NCI-H2081 (cell line): ENCODE measurements around the gene ITPK1.
"Not testable (repeated sequence)": the region's sequence is repeated elsewhere in the genome, so short reads cannot be mapped to it uniquely, and the experiment has no call there.

Experiments
- DNase-seq, 2 experiments: peaks; one replicate each; lab custom pipeline; 2025; lab: John Stamatoyannopoulos, UW

ITPK1 gene

DNA sequence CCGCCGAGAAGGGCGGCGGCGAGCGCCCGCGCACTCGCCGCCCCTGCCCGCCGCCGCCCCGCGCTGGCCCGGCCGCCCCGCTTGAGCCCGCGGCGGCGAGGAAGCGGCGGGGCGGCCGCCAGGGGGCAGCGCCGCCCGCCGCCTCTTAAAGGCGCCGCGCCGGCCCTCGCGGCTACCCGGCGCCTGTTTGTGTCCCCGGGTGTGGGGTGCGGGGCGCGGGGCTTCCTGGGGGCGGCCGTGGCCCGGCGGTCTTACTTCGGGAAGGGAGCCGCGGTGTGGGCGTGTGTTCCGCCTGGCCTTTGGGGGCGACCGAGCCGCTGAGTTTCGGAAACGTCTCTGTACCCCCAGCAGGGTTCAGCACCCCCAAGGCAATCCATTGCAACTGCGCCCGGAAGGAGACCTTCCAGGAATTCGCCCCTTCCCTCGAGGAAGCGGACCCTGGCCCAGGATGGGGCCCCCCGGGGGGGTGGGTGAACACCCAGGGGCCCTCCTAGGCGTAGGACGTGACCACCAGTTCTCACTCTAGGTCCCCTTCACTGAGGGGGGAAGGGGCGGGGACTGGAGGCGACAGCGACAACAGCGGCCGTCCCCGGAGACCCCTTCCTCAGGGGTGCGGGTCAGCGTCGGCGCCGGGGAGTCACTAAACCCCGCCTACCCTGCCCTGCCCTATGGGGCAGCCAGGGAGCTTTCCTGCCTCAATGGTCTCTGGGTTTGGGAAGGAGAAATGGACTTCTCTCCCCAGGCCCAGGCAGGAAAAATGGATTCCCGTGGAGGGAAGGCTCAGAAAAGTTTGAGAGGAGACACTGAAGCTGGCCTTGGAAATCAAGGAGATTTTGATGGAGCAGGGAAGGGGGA lies at the start of gene ITPK1:
Gene ITPK1 (minus strand): TSS at position 105 of the 855 bp plus-strand sequence. CDS start 762 bp downstream, outside the sequence.
- peak; percentile 69 to 73 for DNase-seq

DNA sequence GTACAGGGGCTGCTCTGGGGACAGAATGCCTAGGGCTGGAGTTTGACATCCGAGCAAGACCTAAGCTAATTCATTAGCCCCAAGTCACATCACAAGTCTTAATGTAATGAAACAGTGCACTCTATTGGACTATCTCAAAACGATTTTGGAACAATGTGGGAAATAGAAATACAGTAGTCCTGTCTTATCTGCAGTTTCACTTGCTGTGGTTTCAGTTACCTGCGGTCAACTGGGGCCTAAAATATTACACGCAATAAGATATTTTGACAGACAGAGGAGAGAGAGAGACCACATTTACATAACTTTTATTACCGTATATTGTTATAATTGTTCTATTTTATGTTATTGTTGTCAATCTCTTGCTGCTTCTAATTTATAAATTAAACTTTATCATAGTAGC lies 47.8 kb upstream of the ITPK1 start:
- DNase-seq, result no peak

DNA sequence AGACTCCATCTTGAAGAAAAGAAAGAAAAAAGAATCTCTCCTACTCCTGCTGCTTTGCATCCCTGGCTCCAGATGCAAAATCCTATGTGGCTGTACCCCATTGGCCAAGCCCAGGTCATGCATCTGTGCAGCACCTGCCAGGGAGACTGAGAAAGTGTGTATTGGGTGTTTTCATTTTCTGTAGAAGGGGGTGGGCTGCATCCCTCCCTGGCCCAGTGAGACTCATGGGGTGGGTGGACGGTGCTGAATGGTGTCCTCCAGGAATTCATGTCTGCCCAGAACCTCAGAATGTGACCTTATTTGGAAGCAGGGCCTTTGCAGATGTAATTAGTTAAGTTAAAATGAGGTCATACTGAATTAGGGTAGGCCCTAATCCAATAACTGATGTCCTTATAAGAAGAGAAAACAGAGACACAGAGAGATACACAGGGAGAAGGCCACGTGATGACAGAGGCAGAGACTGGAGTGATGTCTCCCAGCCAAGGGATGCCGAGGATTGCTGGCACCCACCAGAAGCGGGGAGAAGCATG lies 45.8 kb upstream of the ITPK1 start:
- DNase-seq, result no peak

- DNase-seq, result peak; percentile 36 to 37
Measured at GRCh38 chr14:93160353-93160801, 44.7 kb upstream of the ITPK1 start.

GRCh38 chr14:93159625-93160352 lies 44.1 kb upstream of the ITPK1 start:
- not testable (repeated sequence) for DNase-seq

DNA sequence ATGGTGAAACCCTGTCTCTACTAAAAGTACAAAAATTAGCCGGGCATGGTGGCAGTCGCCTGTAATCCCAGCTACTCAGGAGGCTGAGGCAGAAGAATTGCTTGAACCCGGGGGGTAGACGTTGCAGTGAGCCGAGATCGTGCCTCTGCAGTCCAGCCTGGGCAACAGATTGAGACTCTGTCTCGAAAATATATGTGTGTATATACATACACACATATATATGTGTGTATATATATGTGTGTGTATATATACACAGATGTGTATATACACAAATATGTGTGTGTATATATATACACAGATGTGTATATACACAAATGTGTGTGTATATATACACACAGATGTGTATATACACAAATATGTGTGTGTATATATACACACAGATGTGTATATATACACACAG lies 42.6 kb upstream of the ITPK1 start:
- not testable (repeated sequence) for DNase-seq

DNA sequence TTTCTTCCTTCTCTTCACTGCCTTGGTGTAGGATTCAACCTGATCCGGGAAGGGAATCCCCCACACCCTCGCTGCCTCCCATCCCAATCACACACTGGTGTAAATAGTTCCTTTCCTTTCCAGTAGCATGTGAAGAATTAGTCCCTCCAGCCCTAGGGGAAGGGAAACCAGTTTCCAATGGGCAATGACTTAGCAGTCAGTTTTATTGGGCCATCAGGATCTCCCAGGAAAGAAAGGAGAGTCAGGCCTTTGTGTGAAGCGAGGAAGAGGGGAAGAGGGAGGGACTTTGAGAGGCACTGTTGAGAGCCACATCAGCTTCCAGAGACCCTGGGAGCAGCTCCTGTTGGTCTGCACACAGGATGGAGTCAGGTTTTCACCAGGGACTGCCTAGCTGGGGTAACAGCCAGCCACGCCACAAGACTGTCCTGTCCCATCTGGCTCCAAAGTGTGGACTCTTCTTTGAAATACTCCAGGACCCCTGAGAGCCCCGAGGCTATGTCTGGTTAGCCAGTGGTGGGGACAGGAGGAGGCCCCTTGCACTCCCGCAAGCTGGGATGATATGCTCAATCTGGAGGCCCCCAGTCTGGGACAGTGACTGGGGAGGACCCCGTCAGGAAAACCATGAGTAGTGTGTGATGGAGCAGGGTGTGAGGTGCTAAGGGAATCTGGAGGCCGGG lies 41.1 kb upstream of the ITPK1 start:
- no peak for DNase-seq

GRCh38 chr14:93155667-93156066 lies 39.9 kb upstream of the ITPK1 start:
- DNase-seq, result no peak

DNA sequence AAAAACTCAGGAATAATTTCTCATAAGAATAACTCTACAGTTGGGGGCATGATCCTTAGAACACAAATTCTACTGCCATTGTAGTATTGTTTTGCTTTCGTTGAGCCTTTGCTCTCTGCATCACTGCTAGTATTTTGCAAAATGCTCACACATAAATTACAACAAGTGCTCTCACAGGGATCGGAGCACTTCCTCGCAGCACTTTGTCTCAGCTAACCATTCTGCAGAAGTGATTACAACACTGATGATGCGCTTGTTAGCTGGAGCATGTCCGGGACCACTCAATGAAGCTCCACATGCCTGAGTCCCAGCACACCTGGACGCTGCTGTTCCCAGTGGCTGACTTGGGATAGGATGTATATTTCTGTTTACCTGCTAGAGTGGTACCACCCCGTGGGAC lies 37.4 kb upstream of the ITPK1 start:
- no peak for DNase-seq

DNA sequence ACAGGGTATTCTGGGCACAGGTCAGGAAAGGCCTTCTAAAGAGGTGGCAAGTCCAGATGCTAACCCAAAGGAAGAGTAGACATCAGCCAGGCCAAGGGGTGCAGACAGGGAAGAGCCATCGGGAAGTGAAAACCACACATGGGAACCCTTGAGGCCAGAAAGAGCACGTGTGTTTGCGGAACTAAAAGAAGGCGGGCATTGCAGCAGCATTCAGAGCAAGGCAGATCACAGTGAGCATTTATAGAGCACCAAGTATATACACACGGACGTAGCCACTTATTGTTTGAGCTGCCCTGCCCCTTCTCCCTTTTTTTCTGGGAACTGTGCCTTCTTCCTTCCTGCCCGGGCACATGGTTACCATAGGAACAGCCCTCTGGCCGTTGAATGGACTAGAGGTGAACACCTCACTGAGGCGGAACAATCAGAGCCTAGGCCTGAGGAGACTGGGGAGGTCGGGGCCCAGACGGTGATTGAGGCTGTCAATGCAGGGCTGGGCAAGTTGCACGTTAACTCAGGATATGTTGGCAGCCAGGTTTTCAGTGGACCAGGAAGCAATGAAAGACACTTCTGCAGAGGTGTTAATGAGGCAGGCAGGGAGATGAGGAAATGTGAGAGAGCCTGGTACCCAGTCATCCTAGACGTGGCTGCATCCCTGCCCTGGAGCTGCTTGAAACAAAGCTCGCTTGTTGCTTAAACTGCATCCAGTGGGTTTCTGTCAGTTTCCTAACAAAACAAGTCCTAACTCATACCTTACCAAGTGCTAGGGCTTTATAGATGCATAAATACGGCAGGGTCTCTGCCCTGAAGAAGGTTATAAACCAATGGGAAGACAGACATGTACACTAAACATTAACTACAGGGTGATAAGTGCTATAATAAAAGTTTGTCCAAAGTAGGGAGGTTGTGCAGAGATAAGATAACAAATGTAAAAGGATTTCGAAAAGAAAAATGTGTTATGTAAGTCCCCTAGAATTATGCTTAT lies 34.8 kb upstream of the ITPK1 start:
- no peak for DNase-seq

DNA sequence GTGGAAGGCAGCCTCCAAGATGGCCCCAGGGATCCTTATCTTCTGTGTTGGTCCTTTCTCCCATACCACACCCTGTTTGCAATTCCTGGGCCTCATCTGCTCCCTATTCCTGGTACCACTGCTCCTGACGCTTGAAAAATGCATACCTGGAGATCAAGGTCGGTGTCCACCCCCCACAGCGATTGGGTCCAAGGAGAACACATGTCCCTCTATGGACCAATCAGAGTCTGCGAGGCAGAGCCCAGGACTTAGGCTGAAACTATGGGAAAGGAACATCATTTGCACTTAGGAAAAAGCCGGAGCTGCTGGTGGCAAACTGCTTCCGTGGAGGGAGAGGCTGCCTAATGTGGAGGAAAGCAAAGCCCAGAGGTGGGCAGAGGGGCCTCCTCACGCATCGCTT lies 33.3 kb upstream of the ITPK1 start:
- no peak for DNase-seq

DNA sequence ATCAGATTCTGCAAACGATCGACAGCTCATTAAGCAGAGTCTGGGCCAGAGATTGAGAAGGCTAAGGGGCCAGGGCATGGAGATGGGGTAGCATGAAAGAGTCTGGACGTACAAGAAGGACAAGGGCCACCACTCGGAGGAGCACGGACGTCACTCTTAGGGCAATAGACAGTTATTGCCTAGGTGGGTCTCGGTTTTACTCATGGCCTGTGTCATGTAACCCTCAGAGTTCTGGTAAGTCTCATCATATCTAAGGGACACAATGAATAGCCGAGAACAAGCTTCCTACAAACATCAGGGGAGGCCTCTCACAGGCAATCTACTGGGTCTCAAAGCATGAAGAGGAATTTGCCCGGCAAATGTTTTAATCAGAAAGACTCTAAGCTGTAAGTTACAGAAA lies 30.4 kb upstream of the ITPK1 start:
- DNase-seq, result no peak

DNA sequence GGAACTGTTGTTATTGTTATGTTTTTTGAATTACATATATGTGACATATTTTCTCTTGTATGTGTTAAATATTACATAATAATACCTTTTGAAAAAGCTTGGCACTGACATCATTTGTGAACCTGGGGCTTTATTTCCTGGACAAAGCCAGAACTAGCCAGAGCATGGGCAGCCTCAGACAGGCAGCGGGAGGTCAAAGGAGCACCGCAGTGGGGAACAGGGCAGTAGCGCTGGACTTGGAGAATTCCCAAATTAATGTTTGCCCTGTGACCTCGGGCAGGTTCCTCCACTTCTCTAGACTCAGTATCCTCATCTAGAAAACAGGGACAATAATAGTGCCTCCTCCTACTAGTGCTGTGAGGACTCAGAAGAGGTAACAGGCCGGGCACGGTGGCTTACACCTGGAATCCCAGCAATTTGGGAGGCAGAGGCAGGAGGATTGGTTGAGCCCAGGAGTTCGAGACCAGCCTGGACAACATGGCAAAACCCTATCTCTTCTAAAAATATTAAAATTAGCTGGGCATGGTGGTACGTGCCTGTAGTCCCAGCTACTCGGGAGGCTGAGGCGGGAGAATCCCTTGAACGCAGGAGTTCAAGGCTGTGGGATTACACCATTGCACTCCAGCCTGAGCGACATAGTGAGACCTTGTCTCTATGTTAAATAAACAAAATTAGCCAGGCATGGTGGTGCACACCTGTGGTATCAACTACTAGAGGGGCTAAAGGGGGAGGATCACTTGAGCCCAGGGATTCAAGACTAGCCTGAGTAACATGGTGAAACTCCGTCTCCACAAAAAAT lies 27.3 kb upstream of the ITPK1 start:
- DNase-seq, result no peak

DNA sequence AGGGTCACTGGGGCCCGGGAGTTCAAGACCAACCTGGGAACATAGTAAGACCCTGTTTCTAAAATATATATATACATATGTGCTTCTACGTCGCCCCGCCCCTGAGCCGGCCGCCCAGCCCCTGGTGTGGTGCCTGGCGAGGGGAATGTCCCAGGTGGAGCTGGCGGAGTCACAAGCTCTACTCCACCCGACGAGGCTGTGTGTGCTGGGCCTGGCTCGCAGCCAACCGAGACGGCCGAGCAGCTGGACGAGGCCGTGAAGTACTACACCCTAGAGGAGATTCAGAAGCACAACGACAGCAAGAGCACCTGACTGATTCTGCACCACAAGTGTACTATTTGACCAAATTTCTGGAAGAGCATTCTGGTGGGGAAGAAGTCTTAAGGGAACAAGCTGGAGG lies 22.1 kb upstream of the ITPK1 start:
- DNase-seq, result peak; percentile 33 to 69

DNA sequence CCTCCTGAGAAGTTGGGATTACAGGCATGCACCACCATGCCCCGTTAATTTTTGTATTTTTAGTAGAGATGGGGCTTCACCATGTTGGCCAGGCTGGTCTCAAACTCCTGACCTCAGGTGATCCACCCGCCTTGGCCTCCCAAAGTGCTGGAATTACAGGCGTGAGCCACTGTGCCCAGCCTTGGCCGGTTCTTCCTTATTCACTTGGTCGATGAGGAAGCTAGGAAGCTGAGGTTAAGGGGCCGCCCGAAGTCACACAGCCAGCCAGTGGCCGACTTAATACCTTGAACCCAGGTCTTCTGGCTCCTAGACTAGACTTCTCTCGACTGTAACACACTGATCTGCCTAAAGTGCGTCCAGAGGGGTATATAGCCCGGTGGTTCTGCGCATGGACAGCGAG lies 20.8 kb upstream of the ITPK1 start:
- DNase-seq, result not testable (repeated sequence)

- no peak for DNase-seq
Measured at GRCh38 chr14:93136009-93136408, 20.3 kb upstream of the ITPK1 start.

DNA sequence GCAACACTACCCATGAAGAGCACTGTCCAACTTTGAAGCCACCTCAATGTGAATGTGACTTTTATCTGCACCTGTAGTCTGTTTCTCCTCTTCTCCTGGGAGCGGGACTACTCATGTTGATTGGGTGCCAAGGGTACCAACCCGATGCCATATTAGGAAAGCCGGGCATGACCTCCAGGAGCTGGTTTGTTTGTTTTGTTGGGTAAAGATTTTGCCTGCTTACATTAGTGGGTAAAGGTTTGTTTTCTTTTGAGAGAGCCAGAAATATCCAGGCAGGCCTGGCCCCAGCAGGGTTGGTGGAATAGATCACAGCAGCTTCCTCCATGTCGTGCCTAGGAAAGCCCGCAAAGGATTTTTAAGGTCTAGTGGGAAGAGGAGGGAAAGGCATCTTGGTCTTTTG lies 19.7 kb upstream of the ITPK1 start:
- no peak for DNase-seq

DNA sequence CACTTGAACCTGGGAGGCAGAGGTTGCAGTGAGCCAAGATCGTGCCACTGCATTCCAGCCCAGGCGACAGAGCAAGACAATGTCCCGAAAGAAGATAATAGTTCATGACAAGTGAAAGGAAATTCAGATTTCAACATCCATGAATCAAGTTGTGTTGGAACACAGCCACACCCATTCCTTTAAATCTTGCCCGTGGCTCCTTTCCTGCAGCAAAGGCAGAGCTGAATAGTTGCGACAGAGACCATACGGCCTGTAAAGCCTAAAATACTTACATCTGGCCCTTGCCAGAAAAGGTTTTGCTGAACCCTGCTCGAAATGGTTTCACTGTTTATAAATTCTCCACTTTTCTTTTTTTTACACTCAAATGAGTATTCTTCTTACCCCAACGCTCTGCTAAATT lies 17.7 kb upstream of the ITPK1 start:
- DNase-seq, result no peak

DNA sequence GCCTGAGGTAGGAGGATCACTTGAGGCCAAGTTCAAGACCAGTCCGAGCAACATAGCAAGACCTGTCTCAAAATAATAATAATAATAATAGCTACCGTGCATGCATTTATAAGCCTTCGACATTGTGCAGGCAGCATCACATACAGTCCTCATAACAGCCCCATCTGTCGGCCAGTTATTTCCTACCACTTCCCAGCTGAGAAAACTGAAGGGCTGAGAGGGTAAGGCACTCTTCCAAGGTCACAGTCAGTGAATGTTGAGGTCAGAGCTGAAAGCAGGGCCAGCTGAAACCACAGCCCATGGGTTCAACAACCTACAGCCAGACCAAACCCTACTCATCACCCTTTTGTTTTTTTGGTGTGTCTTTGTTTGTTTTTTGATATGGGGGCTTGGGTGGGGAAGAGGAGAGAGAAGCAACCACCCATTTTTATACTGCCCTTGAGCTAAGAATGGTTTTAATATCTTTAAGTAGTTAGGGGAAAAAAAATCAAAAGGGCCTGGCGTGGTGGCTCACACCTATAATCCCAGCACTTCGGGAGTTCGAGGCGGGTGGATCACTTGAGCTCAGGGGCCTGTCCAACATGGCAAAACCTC lies 16.8 kb upstream of the ITPK1 start:
- DNase-seq, result peak in 1 of 2 experiments; percentile 8
